HUDEP-2 (cell line): ENCODE measurements around the gene LRP1-AS.

Experiments used
- DNase-seq, 76 experiments: peaks; one replicate each; lab custom pipeline; 2025; ENCODE audit not compliant: unreplicated experiment in 76 of 76; lab: John Stamatoyannopoulos, UW

The LRP1-AS gene

GRCh38 chr12:57103856-57104255 is 43.6 kb downstream of the LRP1-AS start:
- no peak for DNase-seq

- peak in 30 of 76 experiments; percentile 6 to 72 (median 35) for DNase-seq
Observed at GRCh38 chr12:57101892-57102695, 45.3 kb downstream of the LRP1-AS start.

- no peak for DNase-seq
Observed at GRCh38 chr12:57099766-57100165, 47.7 kb downstream of the LRP1-AS start.

- DNase-seq = no peak
Observed at GRCh38 chr12:57099047-57099714, 48.2 kb downstream of the LRP1-AS start.

GRCh38 chr12:57098546-57098945 is 48.9 kb downstream of the LRP1-AS start:
- no peak for DNase-seq

GRCh38 chr12:57097554-57097835 is 49.9 kb downstream of the LRP1-AS start:
- peak in 17 of 76 experiments; percentile 13 to 51 (median 31) for DNase-seq

GRCh38 chr12:57096748-57097553 is 50.5 kb downstream of the LRP1-AS start:
- no peak for DNase-seq

- peak in 1 of 76 experiments; percentile 17 for DNase-seq
Observed at GRCh38 chr12:57096099-57096572, 51.3 kb downstream of the LRP1-AS start.

- DNase-seq = no peak
Observed at GRCh38 chr12:57095440-57095839, 52.0 kb downstream of the LRP1-AS start.
